NOMO-1 treated with dmso at 0.1 percent for 144 hours (cell line): Measurements from ENCODE around the gene RAP1GAP.
"Not testable (repeated sequence)": the region's sequence is repeated elsewhere in the genome, so short reads cannot be mapped to it uniquely, and the experiment has no call there.

ENCODE experiments used
- DNase-seq: peaks from one replicate; lab custom pipeline; 2025; ENCODE audit not compliant: unreplicated experiment; lab: John Stamatoyannopoulos, UW

The RAP1GAP gene

DNA sequence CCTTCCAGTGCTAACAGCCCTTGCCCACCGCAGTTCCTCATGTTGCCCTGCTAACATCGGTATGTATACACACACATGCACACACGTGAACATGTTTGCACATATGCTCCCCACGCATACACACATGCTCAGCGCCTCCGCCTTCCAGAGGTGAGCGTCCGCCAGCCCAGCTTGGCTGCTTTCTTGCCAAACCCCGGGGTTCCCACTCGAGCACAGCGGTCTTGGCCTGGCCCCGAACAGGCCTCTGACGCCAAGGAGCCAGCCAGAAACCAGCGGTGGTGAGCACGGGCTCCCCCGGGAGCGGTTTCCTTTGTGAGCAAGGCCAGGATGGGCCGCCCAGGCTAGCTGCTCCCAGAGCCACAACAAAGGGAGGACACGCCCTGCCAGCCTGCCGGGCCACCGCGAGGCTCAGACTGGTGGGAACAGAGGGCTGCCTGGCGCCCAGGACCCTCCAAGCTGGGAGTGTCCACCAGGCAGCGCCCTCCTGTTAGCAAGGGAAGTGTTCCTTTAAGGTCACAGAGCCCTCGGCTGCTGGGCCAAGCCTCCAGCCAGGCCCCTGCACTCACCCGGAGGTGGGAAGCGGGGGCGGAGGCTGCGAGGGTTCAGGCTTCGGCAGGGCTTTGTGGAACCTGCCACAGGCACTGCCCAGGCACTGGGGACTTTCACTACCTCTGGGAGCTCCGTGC is 94.5 kb downstream of the RAP1GAP start:
- no peak for DNase-seq

DNA sequence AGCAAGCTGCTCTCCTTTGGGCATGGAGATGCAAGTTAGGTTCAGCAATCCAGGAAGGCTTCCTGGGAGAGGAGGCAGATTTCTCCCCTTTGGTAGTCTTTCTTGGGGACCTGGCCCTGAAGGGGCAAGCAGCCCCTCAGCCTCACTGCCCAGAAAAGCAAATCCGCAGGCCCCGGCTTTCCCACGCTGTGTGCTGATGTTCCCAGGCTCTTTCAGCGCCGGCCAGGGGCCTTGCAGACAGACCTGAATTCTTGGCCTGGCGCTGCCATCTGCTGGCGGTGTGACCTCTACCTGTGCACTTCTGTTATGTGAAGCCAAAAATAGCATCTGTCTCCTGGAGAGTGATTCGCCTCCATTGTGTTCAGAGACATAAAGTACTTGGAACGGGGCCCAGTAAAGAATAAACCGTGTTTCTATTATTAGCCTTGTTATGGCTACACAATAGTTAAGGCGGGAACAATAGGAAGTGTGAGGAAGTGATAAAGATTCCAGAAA is 95.1 kb downstream of the RAP1GAP start:
- no peak for DNase-seq

DNA sequence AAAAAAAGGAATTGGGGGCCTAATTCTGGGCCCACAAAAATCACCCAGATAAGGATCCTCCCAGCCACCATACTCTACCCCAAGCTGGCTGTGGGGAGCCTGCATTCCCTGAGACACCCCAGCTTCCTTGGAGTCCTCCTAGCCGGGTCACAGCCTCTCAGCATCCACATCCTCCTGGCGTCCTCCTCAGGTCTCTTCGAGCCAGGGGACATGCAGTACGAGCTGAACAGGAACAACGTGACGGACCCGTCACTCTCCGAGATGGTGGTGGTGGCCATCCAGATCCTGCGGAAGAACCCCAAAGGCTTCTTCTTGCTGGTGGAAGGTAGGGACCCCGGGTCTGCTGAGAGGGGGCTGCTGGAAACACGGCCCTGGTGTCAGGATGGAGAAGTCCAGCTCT is 95.7 kb downstream of the RAP1GAP start:
- no peak for DNase-seq

DNA sequence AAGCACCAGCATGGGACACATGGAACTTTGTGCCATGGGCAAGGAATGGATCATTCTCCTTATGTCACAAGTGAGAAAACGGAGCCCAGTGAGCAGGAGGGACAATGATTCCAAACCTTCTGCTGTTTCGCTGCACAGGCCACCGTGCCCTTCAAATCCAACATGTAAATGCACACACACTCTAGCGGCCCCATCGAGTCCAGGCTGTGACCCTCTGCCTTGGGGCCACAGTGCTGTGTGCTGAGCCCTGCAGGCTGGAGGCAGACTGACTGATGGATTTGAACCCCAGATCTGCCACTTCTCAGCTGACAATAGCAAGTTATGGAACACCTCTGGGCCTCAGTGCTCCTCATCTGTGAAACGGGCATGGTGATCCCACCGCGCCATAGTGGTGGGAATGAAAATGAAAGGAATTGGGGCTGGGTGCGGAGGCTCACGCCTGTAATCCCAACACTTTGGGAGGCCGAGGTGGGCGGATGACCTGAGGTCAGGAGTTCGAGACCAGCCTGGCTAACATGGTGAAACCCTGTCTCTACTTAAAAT is 96.4 kb downstream of the RAP1GAP start:
- no peak for DNase-seq

DNA sequence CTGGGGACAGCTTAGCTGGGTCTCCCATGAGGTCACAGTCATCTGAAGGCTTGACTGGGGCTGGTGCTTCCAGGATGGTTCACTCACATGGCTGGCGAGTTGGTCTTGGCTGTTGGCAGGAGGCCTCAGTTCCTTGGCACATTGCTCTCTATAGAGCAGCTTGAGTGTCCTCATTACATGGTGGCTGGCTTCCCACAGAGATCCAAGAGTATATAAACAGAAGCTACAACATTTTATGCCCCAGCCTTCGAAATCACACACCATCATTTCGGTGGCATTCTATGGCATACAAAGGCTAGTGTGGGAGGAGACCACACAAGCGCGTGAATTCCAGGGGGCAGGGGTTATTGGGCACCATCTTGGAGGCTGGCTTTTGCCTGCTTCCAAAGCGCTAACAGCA is 96.9 kb downstream of the RAP1GAP start:
- no peak for DNase-seq

DNA sequence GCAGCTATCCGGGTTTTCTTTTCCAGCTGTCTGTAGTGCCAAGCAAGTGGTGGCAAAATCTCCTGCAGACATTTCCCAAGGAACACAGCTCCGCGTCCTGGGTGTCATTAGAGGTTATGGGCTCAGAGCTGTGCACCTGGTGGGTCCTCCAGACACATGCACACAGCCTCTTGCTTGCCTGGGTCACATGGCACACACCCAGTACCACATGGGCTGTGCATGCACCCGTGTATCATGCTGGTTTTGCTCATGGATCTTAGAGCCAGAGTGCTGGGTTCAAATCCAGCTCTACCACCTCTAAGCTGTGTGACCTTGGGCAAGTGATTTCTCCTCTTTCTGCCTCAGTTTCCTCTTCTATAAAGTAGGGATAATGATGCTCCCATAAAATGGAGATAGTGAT is 98.3 kb downstream of the RAP1GAP start:
- no peak for DNase-seq

DNA sequence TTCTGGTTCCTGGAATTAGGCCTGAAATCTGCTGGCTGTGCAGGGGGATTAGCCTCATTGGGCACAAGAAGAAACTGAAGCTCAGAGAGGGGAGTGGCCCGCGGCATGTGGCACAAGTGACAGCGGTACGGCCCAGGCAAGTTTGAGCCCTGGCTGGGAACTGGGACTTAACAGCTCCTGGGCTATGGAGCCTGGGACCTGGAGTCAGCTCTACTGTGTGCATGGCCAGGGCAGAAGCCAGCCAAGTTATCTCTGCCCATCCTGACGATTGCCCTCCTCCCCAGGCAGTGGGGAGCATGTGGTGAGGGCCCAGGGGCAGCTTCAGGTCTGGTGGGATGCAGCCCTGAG is 98.7 kb downstream of the RAP1GAP start:
- DNase-seq = no peak

DNA sequence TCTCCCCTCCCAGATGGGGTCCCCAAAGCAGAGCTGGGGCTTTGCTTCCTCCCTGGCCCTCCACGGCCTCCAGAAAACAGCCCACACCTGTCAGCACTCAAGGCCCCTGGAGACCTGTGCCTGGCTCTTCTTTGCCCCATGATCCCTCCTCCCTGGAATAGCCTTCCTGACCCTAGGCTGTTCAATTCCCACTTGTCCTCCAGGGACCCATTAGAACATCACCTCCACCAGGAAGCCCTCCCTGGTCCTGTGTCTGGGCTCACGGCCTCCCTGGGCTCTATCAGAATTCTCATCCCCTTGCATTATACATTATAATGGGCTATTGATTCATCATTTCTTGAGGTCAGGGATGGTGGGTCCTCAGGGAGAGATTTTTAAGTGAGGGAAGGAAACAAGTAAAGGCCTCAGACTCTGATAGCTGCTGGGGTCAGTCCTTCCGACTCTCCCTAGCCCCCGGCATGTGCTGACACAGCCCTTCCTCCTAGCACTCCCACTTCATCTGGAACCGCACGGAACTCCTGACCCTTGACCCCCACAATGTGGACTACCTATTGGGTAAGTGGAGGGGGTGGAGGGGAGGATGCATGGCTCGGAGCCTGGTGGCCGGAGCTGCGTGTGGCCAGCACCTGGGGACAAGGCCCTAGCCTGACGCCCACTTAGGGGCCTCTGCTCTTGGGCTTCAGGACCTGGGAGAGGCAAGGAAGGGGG is 99.2 kb downstream of the RAP1GAP start:
- DNase-seq = no peak

DNA sequence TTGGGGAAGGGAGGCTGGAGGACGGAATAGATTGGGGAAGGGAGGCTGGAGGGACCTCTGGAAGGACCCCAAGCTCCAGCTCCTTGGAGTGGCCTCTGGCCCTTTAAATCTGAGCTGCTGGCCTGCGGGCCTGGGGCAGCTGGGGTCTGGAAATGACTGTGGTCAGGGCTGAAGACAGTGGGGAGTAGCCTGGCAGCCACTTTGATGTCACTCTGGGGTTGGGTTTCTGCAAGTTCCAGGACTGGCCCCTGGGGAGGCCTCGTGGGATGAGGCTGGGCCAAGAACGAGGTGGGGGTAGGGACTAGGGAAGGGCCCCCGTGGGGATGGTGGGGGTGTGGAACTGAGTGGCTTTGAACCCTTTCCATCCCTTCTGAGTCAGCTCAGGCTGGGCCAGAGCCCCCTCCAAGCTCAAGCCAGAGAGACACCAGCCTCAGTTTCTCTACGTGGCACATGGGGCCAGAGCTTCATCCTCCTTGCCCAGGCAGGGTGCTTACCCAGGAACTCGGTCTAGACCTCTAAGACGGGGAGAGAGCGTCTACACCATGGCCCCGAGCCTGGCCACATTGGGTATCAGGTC is 100.3 kb downstream of the RAP1GAP start:
- no peak for DNase-seq

DNA sequence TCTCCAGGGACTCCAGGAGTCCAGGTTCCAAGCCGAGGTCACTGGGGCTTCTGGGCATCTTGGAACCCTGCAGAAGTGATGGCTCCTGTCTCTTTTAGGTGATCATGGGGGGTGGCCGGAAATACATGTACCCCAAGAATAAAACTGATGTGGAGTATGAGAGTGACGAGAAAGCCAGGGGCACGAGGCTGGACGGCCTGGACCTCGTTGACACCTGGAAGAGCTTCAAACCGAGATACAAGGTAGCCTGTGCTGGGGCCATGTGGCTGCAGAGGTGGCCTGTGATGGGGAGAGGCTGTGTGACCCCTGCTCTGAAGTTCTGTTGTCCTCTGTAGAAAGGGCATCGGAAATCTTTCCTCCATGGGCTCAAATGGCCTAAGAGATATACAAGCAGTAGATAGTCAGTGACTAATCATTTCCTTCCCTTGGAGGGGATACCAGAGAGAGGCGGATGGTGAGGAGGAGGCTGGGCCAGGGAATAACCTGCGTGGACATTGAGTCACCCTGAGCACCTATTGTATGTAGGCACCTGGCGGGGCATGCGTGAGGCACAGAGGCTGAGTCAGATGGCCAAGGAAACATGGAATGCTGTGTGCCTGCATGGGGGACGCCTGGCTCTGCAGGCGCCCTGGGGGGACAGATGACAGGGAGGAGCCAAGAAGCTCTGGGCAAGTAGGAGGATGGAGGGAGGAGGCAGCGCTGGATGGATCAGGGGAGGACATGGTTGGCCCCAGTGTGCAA is 101.0 kb downstream of the RAP1GAP start:
- DNase-seq = no peak

DNA sequence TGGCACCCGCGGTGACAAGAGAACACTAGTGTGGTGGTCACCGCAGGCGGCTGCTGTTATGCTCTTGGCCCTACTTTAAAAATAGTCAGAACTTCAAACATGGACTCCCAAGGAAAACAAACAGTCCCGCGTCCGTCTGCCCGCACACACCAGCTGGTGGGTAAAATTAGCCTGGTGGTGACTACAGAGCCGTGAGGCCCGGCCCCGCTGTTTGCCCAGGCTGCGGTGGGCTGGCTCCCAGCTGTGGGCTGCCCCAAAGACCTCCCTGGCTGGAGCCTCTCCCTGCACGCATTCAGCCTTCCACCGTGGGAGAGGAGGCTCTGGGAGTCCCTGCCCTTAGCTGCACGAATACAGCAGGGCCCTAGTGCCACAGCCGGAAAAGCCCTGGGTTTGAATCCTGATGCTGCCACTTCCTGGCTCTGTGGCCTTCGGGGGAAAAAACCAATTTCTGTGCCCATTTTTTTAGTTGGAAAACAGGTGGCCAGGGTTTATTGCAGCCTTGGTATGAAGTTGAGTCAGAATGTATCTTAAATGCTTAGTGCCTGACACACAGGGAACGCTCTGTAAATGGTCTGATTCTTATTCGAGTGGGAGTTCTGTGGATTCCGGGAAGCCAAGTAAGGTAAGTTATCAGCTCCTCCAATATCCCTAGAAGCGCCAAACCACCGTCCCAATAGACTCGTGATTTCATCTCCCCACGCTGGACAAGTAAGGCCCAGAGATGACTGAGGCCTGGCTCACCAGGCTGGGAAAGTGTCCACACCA is 101.7 kb downstream of the RAP1GAP start:
- no peak for DNase-seq

DNA sequence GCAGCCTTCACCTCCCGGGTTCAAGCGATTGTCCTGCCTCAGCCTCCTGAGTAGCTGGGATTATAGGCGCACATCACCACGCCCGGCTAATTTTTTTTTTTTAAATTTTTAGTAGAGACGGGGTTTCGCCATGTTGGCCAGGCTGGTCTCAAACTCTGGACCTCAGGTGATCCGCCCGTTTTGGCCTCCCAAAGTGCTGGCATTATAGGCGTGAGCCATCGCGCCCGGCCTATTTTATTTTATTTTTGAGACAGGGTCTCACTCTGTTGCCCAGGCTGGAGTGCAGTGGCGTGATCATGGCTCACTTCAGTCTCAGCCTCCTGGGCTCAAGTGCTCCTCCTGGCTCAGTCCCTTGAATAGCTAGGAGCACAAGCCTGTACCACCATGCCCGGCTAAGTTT is 102.8 kb downstream of the RAP1GAP start:
- DNase-seq = not testable (repeated sequence)

DNA sequence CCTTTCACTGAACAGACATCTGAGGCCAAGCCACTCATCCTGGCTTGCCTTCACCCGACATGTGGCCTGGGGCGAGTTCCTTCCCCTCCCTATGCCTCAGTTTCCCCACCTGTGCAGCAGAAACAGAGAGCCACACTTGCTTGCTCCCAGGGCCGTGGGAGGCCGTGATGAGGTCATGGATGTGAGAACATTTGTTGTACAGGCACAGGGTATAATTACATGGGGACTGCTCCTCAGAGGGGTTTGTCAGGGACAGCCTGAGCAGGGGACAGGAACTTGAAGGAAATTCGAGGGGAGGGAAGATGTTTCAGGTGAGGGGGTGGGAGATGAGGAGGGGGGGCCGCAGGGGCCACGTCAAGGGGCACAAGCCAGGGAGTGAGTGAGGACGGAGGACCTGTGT is 103.9 kb downstream of the RAP1GAP start:
- no peak for DNase-seq

DNA sequence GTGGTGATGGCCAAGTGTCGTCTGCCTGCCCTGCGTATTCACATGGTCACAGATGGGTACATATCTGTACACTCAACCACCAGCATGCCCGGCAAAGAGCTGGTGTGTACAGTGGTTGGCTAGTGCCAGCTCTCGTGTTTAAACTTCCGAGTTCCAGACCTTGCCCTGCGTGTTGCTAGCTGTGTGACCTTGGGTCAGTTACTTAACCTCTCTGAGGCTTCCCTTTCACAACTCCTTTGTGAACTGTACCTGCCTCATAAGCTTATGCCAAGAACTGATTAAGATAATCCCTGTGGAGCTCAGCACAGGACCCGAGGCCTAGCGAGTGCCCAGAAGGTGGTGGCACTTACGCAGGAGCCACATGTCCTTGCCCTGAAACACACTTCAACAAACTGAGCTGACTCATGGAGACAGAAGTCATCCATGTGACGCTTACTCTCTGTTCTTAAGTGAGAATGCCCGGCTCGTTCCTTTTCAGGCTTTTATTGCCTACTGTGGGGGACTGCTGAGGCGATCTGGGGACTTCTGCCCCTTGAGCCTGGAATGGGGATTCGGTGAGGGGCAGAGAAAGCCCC is 104.5 kb downstream of the RAP1GAP start:
- no peak for DNase-seq

DNA sequence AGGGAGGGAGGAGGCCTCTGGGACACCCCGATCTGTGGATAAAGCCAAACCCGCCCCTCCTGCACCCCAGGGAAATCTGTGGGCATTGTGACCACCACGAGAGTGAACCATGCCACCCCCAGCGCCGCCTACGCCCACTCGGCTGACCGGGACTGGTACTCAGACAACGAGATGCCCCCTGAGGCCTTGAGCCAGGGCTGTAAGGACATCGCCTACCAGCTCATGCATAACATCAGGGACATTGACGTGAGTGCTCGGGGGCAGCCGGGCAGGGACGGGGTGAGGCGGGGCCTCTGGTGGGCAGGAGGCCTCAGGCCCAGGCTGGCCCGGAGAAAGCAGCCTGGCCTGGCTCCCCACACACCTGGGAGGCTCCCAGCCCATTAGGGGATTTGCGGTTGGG is 105.2 kb downstream of the RAP1GAP start:
- DNase-seq = no peak

DNA sequence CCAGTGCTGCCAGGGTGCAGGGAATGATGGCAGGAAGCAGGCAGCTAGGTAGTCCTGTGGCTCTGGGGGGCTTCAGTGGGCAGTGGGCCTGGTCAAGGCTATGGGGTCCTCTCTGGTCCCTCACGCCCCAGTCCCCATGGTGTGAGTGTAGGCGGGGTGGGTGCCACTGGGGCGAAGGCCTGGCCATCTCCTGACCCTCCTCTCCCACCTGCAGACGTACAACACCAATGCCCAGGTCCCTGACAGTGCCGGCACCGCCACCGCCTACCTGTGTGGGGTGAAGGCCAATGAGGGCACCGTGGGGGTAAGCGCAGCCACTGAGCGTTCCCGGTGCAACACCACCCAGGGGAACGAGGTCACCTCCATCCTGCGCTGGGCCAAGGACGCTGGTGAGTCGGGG is 106.3 kb downstream of the RAP1GAP start:
- no peak for DNase-seq

DNA sequence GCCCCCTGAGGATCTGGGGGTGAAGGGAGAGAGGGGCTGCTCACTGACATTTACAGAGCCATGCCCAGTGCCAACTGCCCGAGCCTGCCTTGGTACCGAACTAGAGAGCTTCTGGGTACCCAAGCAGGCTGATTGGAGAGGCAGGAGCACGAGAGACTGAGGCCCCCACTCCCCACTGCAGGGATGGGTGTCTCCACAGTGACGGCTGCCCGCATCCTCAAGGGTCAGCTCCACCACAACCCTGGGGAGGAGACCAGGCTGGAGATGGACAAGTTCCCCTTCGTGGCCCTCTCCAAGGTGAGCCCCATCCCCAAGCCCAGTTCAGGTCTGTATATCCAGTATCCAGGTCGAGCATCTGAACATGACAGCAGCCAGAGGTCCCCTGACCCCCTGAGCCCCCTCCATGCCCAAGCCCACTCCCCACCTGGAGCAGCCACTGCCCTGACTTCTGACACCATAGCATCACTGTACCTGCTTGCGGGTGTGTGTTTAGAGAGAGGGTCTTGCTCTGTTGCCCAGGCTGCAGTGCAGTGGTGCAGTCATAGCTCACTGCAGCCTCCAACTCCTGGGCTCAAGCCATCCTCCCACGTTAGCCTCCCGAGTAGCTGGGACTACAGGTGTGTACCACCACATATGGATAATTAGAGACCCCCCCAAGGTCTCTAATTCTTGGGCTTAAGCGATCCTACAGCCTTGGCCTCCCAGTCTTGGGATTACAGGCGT is 108.1 kb downstream of the RAP1GAP start:
- DNase-seq = no peak

DNA sequence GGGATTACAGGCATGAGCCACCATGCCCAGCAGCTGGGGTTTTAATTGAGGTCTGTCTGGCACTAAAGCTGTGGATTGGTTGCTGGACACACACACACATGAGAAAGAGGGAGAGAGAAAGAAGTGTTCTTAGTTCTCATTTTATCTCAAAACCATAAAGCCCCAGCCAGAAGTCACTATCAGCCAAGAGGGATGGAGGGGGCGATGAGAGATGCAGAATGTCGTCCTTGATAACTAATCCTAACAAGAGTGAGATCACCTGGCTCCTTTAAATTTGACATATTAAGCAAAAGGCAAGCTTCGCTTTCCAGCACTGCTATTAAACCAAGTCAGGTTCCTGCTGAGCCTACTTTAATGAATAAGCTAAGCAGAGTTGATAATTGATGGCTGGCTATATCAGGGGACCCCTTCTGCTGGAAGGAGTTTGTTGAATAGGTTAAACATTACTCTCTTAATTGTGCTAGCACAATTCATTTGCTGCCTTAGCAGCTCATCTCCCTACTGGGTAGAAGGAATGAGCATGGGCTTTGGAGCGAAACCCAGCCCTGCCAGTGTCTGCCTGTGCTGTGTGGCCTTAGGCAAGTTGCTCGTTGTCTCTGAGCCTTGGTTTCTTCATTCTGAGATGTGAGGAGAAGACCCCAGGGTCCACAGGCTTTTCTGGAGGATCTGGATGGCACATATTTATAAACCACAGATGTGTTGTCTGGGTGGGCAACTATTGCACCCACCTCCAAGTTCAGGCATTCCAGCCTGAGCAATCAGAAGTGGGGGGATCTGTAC is 109.2 kb downstream of the RAP1GAP start:
- no peak for DNase-seq
